ENCODE results near the gene CHTF18. TPM values are rescaled to one million over a fixed set of nuclear protein-coding genes. Genes with fewer than 3 reads are reported as not detected.

Gene CHTF18
- total and polyA plus RNA-seq, 2 donors (not counting 3 experiments of a cell fraction or from before 2014, with no cell fraction given), result 33.0 to 69.5 TPM

GRCh38 chr16:815861-816260 is 27.4 kb downstream of the CHTF18 start:
- Histone ChIP-seq H3K9ac (replicated peaks; ENCODE audit: extremely low read depth, insufficient read depth, low read length) (no peak overlapping the region), H3K9me3 (replicated peaks; ENCODE audit: control insufficient read depth, insufficient read depth, low read length) (no peaks in the 10 kb centered on the region), H3K4me3 (replicated peaks in 1 of 3; ENCODE audit: insufficient read depth in 1 of 3, low read depth in 1 of 3, low read length in 3 of 3) (no peak overlapping the region), H2AFZ (ENCODE audit: low read depth, low read length) (no peak overlapping the region), H3K36me3 (ENCODE audit: control insufficient read depth in 2 of 2, extremely low read depth in 1 of 2, insufficient read depth in 2 of 2, low read length in 2 of 2) (no peaks in the 10 kb centered on the region), H3K27ac (ENCODE audit: insufficient read depth, low read depth, low read length) (no peak overlapping the region), H4K20me1 (replicated peaks; ENCODE audit: control insufficient read depth, extremely low read depth, insufficient read depth, low read length) (no peaks in the 10 kb centered on the region), H3K9me1 (replicated peaks; ENCODE audit: control insufficient read depth, extremely low read depth, insufficient read depth, low read length) (no peaks in the 10 kb centered on the region), H3K27me3 (ENCODE audit: control insufficient read depth in 2 of 2, insufficient read depth in 2 of 2, low read length in 2 of 2) (peaks cover 2 to 20% of the 10 kb centered on the region in 2 experiments), H3K4me1 (ENCODE audit: control insufficient read depth, extremely low read depth, insufficient read depth, low read length) (no peaks in the 10 kb centered on the region), H3K4me2 (ENCODE audit: insufficient read depth, low read length) (no peak overlapping the region), H3K79me2 (ENCODE audit: control insufficient read depth, insufficient read depth, low read length) (no peaks in the 10 kb centered on the region)
- dilution Hi-C loops (cut with MboI; ENCODE audit: extremely low pct_ligation_motif_present, low sequenced_read_pairs) (no loop called here), intact Hi-C loops (cut with micrococcal nuclease) (no loop called here)
- TF ChIP-seq CTCF (IDR thresholded peaks at IDR 0.05; ENCODE audit: extremely low read depth in 1 of 2, insufficient read depth in 1 of 2, low read depth in 1 of 2, low read length in 2 of 2), result no peak
- FAIRE-seq, result no peak
- DNase-seq (ENCODE audit: low read depth, low spot score), result no peak
- no TSS peak for BruUV-seq (replicated peaks)
- POLR2A ChIA-PET, result no interaction called here
- CTCF ChIA-PET, result interaction anchor here (1.8 kb wide), 1 partner anchor 242 kb away, joined by 10 read pairs; no protein-coding TSS in a partner anchor

- TF ChIP-seq EZH2 (IDR thresholded peaks at IDR 0.05; ENCODE audit: borderline replicate concordance, low read depth, low read length, severe bottlenecking), result peak; percentile 50
- TF ChIP-seq POLR2A (IDR thresholded peaks at IDR 0.05; ENCODE audit: low read depth, low read length), result no peak
- TF ChIP-seq FOS (IDR thresholded peaks at IDR 0.05; ENCODE audit: borderline replicate concordance, insufficient read depth, low read length), result no peak
- ChIA-PET POLR2A (no interaction called here), CTCF (no interaction called here)
- dilution Hi-C loops (cut with MboI; ENCODE audit: extremely low pct_ligation_motif_present, low sequenced_read_pairs), result no loop called here
- DNase-seq (ENCODE audit: low read depth, low spot score), result no peak
- H3K79me2 ChIP-seq (ENCODE audit: control insufficient read depth, insufficient read depth, low read length), result no peaks in the 10 kb centered on the region
- no peak overlapping the region for H3K4me2 ChIP-seq (ENCODE audit: insufficient read depth, low read length)
- H3K4me1 ChIP-seq (ENCODE audit: control insufficient read depth, extremely low read depth, insufficient read depth, low read length), result no peaks in the 10 kb centered on the region
- no peaks in the 10 kb centered on the region for H3K36me3 ChIP-seq (ENCODE audit: control insufficient read depth in 2 of 2, extremely low read depth in 1 of 2, insufficient read depth in 2 of 2, low read length in 2 of 2)
- H3K9ac ChIP-seq (replicated peaks; ENCODE audit: extremely low read depth, insufficient read depth, low read length), result no peak overlapping the region
- intact Hi-C loops (cut with micrococcal nuclease), result no loop called here
- no peak overlapping the region for H2AFZ ChIP-seq (ENCODE audit: low read depth, low read length)
- no peak overlapping the region for H3K4me3 ChIP-seq (replicated peaks in 1 of 3; ENCODE audit: insufficient read depth in 1 of 3, low read depth in 1 of 3, low read length in 3 of 3)
- H3K9me1 ChIP-seq (replicated peaks; ENCODE audit: control insufficient read depth, extremely low read depth, insufficient read depth, low read length), result no peaks in the 10 kb centered on the region
- H3K9me3 ChIP-seq (replicated peaks; ENCODE audit: control insufficient read depth, insufficient read depth, low read length), result no peaks in the 10 kb centered on the region
- H4K20me1 ChIP-seq (replicated peaks; ENCODE audit: control insufficient read depth, extremely low read depth, insufficient read depth, low read length), result no peaks in the 10 kb centered on the region
- peaks cover under 1 to 20% of the 10 kb centered on the region in 2 experiments for H3K27me3 ChIP-seq (ENCODE audit: control insufficient read depth in 2 of 2, insufficient read depth in 2 of 2, low read length in 2 of 2)
- no peak for FAIRE-seq
- no TSS peak for BruUV-seq (replicated peaks)
- H3K27ac ChIP-seq (ENCODE audit: insufficient read depth, low read depth, low read length), result no peak overlapping the region
Observed at GRCh38 chr16:817001-817906, 28.8 kb downstream of the CHTF18 start.

Data from endothelial cell of umbilical vein (primary cell).